HEK293 (cell line): ENCODE measurements around the gene MAGI1.

Source experiments
- CTCF ChIA-PET: fragments of 350-600 bp; formaldehyde crosslinking; extraction: SDS; loops from one replicate; lab custom pipeline; 2021; ENCODE audit warnings: antibody characterized with exemption; lab: Yijun Ruan, JAX
- POLR2A ChIA-PET: fragments of 300-600 bp; formaldehyde crosslinking; extraction: SDS; loops from one replicate; lab custom pipeline; 2020; ENCODE audit warnings: antibody characterized with exemption, inconsistent platforms; lab: Yijun Ruan, JAX
- H3K27ac ChIP-seq: fragments of 200-500 bp; sonication (Bioruptor generic); 2 replicates; pipeline ENCODE4 v1.5.1; 2014; ENCODE audit warnings: low read depth, low read length, control low read depth, inconsistent platforms; ENCODE audit errors: extremely low read depth
- H3K36me3 ChIP-seq, 2 experiments: fragments of 200-500 bp in 1 of 2; sonication (Bioruptor generic) in 1 of 2; 1 replicate in 1 of 2; 2 replicates in 1 of 2; pipeline ENCODE4 v1.5.1; 2014 to 2017; ENCODE audit warnings: inconsistent platforms in 2 of 2, low read length in 2 of 2; ENCODE audit not compliant: control insufficient read depth in 2 of 2, insufficient read depth in 1 of 2
- H3K4me1 ChIP-seq: fragments of 200-500 bp; sonication (Bioruptor generic); 2 replicates; pipeline ENCODE4 v1.5.1; 2014; ENCODE audit warnings: mild to moderate bottlenecking, low read length, inconsistent platforms; ENCODE audit not compliant: control insufficient read depth, insufficient read depth
- H3K4me3 ChIP-seq: 2 replicates; pipeline ENCODE4 v1.5.1; 2011; ENCODE audit warnings: low read depth, mild to moderate bottlenecking, control low read depth, low read length, moderate library complexity
- H3K9me3 ChIP-seq: fragments of 200-500 bp; sonication (Bioruptor generic); 2 replicates; pipeline ENCODE4 v1.5.1; 2014; ENCODE audit warnings: low read depth, low read length, inconsistent platforms; ENCODE audit not compliant: control insufficient read depth, insufficient read depth
- BCL11A ChIP-seq: fragments of 450-650 bp; formaldehyde crosslinking; IDR thresholded peaks from 2 replicates; pipeline ENCODE4 v1.5.1; 2016; ENCODE audit warnings: low read depth, missing biosample characterization, missing genetic modification characterization
- BCL11B ChIP-seq: fragments of 450-650 bp; formaldehyde crosslinking; IDR thresholded peaks from 2 replicates; pipeline ENCODE4 v1.5.1; 2016; ENCODE audit warnings: low read depth, missing biosample characterization, missing genetic modification characterization
- BCL6B ChIP-seq: fragments of 450-650 bp; formaldehyde crosslinking; IDR thresholded peaks from 2 replicates; pipeline ENCODE4 v1.5.1; 2017; ENCODE audit warnings: missing biosample characterization, missing genetic modification characterization
- IKZF3 ChIP-seq: fragments of 450-650 bp; IDR thresholded peaks from 2 replicates; pipeline ENCODE4 v1.5.0; 2018; ENCODE audit warnings: missing biosample characterization, mild to moderate bottlenecking, missing genetic modification characterization, moderate library complexity
- KLF9 ChIP-seq: fragments of 450-650 bp; formaldehyde crosslinking; IDR thresholded peaks from 2 replicates; pipeline ENCODE4 v1.5.1; 2016; ENCODE audit warnings: missing biosample characterization, missing genetic modification characterization, low read depth
- MEIS1 ChIP-seq: sonication (generic); formaldehyde crosslinking; IDR thresholded peaks from 2 replicates; pipeline ENCODE4 v1.8.1; 2022; ENCODE audit warnings: missing genetic modification reagents, mild to moderate bottlenecking, borderline replicate concordance
- OSR2 ChIP-seq: fragments of 450-650 bp; formaldehyde crosslinking; IDR thresholded peaks from 2 replicates; pipeline ENCODE4 v1.5.1; 2016; ENCODE audit warnings: missing biosample characterization, missing genetic modification characterization
- PRDM6 ChIP-seq: fragments of 450-650 bp; formaldehyde crosslinking; IDR thresholded peaks from 2 replicates; pipeline ENCODE4 v1.5.1; 2017; ENCODE audit warnings: missing biosample characterization, missing genetic modification characterization
- RBAK ChIP-seq: fragments of 450-650 bp; formaldehyde crosslinking; IDR thresholded peaks from 2 replicates; pipeline ENCODE4 v1.5.1; 2016; ENCODE audit warnings: missing biosample characterization, missing genetic modification characterization
- SALL2 ChIP-seq: fragments of 450-650 bp; formaldehyde crosslinking; IDR thresholded peaks from 2 replicates; pipeline ENCODE4 v1.5.0; 2017; ENCODE audit warnings: missing biosample characterization, mild to moderate bottlenecking, missing genetic modification characterization, borderline replicate concordance
- WT1 ChIP-seq: fragments of 450-650 bp; formaldehyde crosslinking; IDR thresholded peaks from 2 replicates; pipeline ENCODE4 v1.5.1; 2016; ENCODE audit warnings: missing biosample characterization, missing genetic modification characterization
- YY1 ChIP-seq: fragments of 450-650 bp; formaldehyde crosslinking; IDR thresholded peaks from 2 replicates; pipeline ENCODE4 v1.5.1; 2018; ENCODE audit warnings: missing biosample characterization, missing genetic modification characterization
- ZEB2 ChIP-seq: fragments of 450-650 bp; formaldehyde crosslinking; IDR thresholded peaks from 2 replicates; pipeline ENCODE4 v1.5.1; 2016; ENCODE audit warnings: missing biosample characterization, missing genetic modification characterization
- ZFHX2 ChIP-seq: fragments of 450-650 bp; formaldehyde crosslinking; conservative IDR thresholded peaks from 2 replicates; pipeline ENCODE4 v1.5.1; 2016; ENCODE audit warnings: missing biosample characterization, missing genetic modification characterization
- ZFP69B ChIP-seq: fragments of 450-650 bp; formaldehyde crosslinking; IDR thresholded peaks from 2 replicates; pipeline ENCODE4 v1.5.1; 2016; ENCODE audit warnings: missing biosample characterization, missing genetic modification characterization
- ZNF112 ChIP-seq: fragments of 450-650 bp; formaldehyde crosslinking; IDR thresholded peaks from 2 replicates; pipeline ENCODE4 v1.5.0; 2017; ENCODE audit warnings: missing biosample characterization, missing genetic modification characterization
- ZNF157 ChIP-seq: fragments of 450-650 bp; formaldehyde crosslinking; IDR thresholded peaks from 2 replicates; pipeline ENCODE4 v1.5.1; 2016; ENCODE audit warnings: missing biosample characterization, missing genetic modification characterization
- ZNF16 ChIP-seq: fragments of 450-650 bp; formaldehyde crosslinking; IDR thresholded peaks from 2 replicates; pipeline ENCODE4 v1.5.1; 2016; ENCODE audit warnings: low read depth, missing biosample characterization, missing genetic modification characterization
- ZNF184 ChIP-seq: fragments of 450-650 bp; IDR thresholded peaks from 2 replicates; pipeline ENCODE4 v1.5.1; 2018; ENCODE audit warnings: missing biosample characterization, mild to moderate bottlenecking, missing genetic modification characterization
- ZNF2 ChIP-seq: fragments of 450-650 bp; formaldehyde crosslinking; IDR thresholded peaks from 2 replicates; pipeline ENCODE4 v1.5.1; 2016; ENCODE audit warnings: missing biosample characterization, missing genetic modification characterization
- ZNF211 ChIP-seq: fragments of 450-650 bp; formaldehyde crosslinking; IDR thresholded peaks from 2 replicates; pipeline ENCODE4 v1.5.1; 2016; ENCODE audit warnings: low read depth, missing biosample characterization, missing genetic modification characterization
- ZNF324 ChIP-seq: fragments of 450-650 bp; formaldehyde crosslinking; IDR thresholded peaks from 2 replicates; pipeline ENCODE4 v1.5.1; 2016; ENCODE audit warnings: missing biosample characterization, missing genetic modification characterization
- ZNF341 ChIP-seq: fragments of 450-650 bp; formaldehyde crosslinking; IDR thresholded peaks from 2 replicates; pipeline ENCODE4; 2016; ENCODE audit warnings: low read depth, missing biosample characterization, missing genetic modification characterization
- ZNF366 ChIP-seq: fragments of 450-650 bp; formaldehyde crosslinking; conservative IDR thresholded peaks from 2 replicates; pipeline ENCODE4 v1.5.1; 2016; ENCODE audit warnings: missing biosample characterization, missing genetic modification characterization
- ZNF394 ChIP-seq: fragments of 450-650 bp; formaldehyde crosslinking; IDR thresholded peaks from 2 replicates; pipeline ENCODE4 v1.5.1; 2016; ENCODE audit warnings: missing biosample characterization, missing genetic modification characterization, mild to moderate bottlenecking, moderate library complexity, borderline replicate concordance
- ZNF621 ChIP-seq: fragments of 450-650 bp; formaldehyde crosslinking; IDR thresholded peaks from 2 replicates; pipeline ENCODE4 v1.5.1; 2017; ENCODE audit warnings: missing biosample characterization, missing genetic modification characterization
- ZNF624 ChIP-seq: fragments of 450-650 bp; formaldehyde crosslinking; IDR thresholded peaks from 2 replicates; pipeline ENCODE4 v1.5.1; 2017; ENCODE audit warnings: missing biosample characterization, missing genetic modification characterization
- ZNF670 ChIP-seq: fragments of 450-650 bp; formaldehyde crosslinking; IDR thresholded peaks from 2 replicates; pipeline ENCODE4 v1.5.1; 2016; ENCODE audit warnings: missing biosample characterization, missing genetic modification characterization, low read depth
- ZNF677 ChIP-seq: fragments of 450-650 bp; IDR thresholded peaks from 2 replicates; pipeline ENCODE4 v1.5.0; 2018; ENCODE audit warnings: missing biosample characterization, mild to moderate bottlenecking, missing genetic modification characterization, moderate library complexity
- ZNF791 ChIP-seq: fragments of 450-650 bp; formaldehyde crosslinking; IDR thresholded peaks from 2 replicates; pipeline ENCODE4 v1.5.1; 2016; ENCODE audit warnings: missing biosample characterization, missing genetic modification characterization
- ZNF830 ChIP-seq: fragments of 450-650 bp; IDR thresholded peaks from 2 replicates; pipeline ENCODE4 v1.5.0; 2018; ENCODE audit warnings: missing biosample characterization, missing genetic modification characterization, low read depth, mild to moderate bottlenecking, moderate library complexity
- ZNF843 ChIP-seq: fragments of 450-650 bp; formaldehyde crosslinking; IDR thresholded peaks from 2 replicates; pipeline ENCODE4 v1.5.1; 2016; ENCODE audit warnings: missing biosample characterization, missing genetic modification characterization
- TF ChIP-seq, protein P1 (sequence below): fragments of 450-650 bp; formaldehyde crosslinking; IDR thresholded peaks from 2 replicates; pipeline ENCODE4 v1.5.1; 2016; ENCODE audit warnings: missing biosample characterization, missing genetic modification characterization
- TF ChIP-seq, protein P2 (sequence below): fragments of 450-650 bp; formaldehyde crosslinking; IDR thresholded peaks from 2 replicates; pipeline ENCODE4 v1.5.1; 2016; ENCODE audit warnings: missing biosample characterization, missing genetic modification characterization

The MAGI1 gene

GRCh38 chr3:65448120-65448519, 590.6 kb downstream of the MAGI1 start (continued):
- peak; percentile 94 for TF ChIP-seq SALL2 (tag by site-specific recombination)
- peak; percentile 39; the same call in 1 of the 2 replicates for TF ChIP-seq ZNF341 (tag by site-specific recombination)
- TF ChIP-seq ZNF394 (tag by site-specific recombination): 0 out of 2 replicates have a peak, but pooled peaks have one; percentile 28
- no peak for TF ChIP-seq ZFP69B (tag by site-specific recombination)
- no peak for TF ChIP-seq ZEB2 (tag by site-specific recombination)
- TF ChIP-seq PRDM6 (tag by site-specific recombination): peak; percentile 65
- TF ChIP-seq WT1 (tag by site-specific recombination): peak; percentile 88
- peak; percentile 76; the same call in 1 of the 2 replicates for TF ChIP-seq ZNF621 (tag by site-specific recombination)
- TF ChIP-seq MEIS1 (CRISPR knock-in tag): no peak
- TF ChIP-seq, protein P1, sequence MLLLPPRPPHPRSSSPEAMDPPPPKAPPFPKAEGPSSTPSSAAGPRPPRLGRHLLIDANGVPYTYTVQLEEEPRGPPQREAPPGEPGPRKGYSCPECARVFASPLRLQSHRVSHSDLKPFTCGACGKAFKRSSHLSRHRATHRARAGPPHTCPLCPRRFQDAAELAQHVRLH (tag by site-specific recombination): 0 out of 2 replicates have a peak, but pooled peaks have one; percentile 38
- peak; percentile 80 for TF ChIP-seq ZNF366 (tag by site-specific recombination)
- TF ChIP-seq ZNF843 (tag by site-specific recombination): peak; percentile 91
- no peak for TF ChIP-seq ZNF670 (tag by site-specific recombination)
- no peak for TF ChIP-seq RBAK
- no peak for TF ChIP-seq ZNF157 (tag by site-specific recombination)
- 0 out of 2 replicates have a peak, but pooled peaks have one; percentile 50 for TF ChIP-seq BCL11A (tag by site-specific recombination)
- TF ChIP-seq ZNF677: no peak
- TF ChIP-seq ZNF830: no peak
- TF ChIP-seq ZNF16 (tag by site-specific recombination): no peak
- peak; percentile 93 for TF ChIP-seq OSR2 (tag by site-specific recombination)
- TF ChIP-seq BCL6B: 0 out of 2 replicates have a peak, but pooled peaks have one; percentile 52
- TF ChIP-seq, all 188 proteins: peak for 28

GRCh38 chr3:65445573-65446169, 593.0 kb downstream of the MAGI1 start:
- Histone ChIP-seq H3K27ac (no peak overlapping the region), H3K4me3 (no peak overlapping the region), H3K36me3 (no peaks in the 10 kb centered on the region), H3K9me3 (no peaks in the 10 kb centered on the region), H3K4me1 (no peaks in the 10 kb centered on the region)
- ChIA-PET CTCF (no interaction called here), POLR2A (no interaction called here)
- TF ChIP-seq YY1 (tag by site-specific recombination): no peak
- TF ChIP-seq ZFHX2 (tag by site-specific recombination): no peak
- TF ChIP-seq ZNF791 (tag by site-specific recombination): no peak
- no peak for TF ChIP-seq BCL11B (tag by site-specific recombination)
- no peak for TF ChIP-seq ZNF184
- TF ChIP-seq ZNF112 (tag by site-specific recombination): no peak
- TF ChIP-seq, protein P2, sequence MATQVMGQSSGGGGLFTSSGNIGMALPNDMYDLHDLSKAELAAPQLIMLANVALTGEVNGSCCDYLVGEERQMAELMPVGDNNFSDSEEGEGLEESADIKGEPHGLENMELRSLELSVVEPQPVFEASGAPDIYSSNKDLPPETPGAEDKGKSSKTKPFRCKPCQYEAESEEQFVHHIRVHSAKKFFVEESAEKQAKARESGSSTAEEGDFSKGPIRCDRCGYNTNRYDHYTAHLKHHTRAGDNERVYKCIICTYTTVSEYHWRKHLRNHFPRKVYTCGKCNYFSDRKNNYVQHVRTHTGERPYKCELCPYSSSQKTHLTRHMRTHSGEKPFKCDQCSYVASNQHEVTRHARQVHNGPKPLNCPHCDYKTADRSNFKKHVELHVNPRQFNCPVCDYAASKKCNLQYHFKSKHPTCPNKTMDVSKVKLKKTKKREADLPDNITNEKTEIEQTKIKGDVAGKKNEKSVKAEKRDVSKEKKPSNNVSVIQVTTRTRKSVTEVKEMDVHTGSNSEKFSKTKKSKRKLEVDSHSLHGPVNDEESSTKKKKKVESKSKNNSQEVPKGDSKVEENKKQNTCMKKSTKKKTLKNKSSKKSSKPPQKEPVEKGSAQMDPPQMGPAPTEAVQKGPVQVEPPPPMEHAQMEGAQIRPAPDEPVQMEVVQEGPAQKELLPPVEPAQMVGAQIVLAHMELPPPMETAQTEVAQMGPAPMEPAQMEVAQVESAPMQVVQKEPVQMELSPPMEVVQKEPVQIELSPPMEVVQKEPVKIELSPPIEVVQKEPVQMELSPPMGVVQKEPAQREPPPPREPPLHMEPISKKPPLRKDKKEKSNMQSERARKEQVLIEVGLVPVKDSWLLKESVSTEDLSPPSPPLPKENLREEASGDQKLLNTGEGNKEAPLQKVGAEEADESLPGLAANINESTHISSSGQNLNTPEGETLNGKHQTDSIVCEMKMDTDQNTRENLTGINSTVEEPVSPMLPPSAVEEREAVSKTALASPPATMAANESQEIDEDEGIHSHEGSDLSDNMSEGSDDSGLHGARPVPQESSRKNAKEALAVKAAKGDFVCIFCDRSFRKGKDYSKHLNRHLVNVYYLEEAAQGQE (tag by site-specific recombination): no peak
- TF ChIP-seq IKZF3 (tag by site-specific recombination): no peak
- TF ChIP-seq ZNF324: no peak
- TF ChIP-seq ZNF624 (tag by site-specific recombination): no peak
- no peak for TF ChIP-seq ZNF2
- no peak for TF ChIP-seq ZNF211 (tag by site-specific recombination)
- no peak for TF ChIP-seq KLF9 (tag by site-specific recombination)
